GM08714 (cell line): Measurements from ENCODE around the gene PVRIG.
"Not testable (repeated sequence)": the region's sequence is repeated elsewhere in the genome, so short reads cannot be mapped to it uniquely, and the experiment has no call there.

Experiments used
- H3K4me3 ChIP-seq: fragments of 200-500 bp; sonication (Bioruptor generic); 2 replicates; pipeline ENCODE4 v1.5.1; 2014; ENCODE audit warnings: mild to moderate bottlenecking, low read length, inconsistent platforms
- ZNF274 ChIP-seq: IDR thresholded peaks from 2 replicates; pipeline ENCODE4 v1.6.1; 2012; ENCODE audit warnings: mild to moderate bottlenecking, low read depth, low read length

PVRIG gene

GRCh38 chr7:100219801-100220585, at the start of gene PVRIG:
Gene PVRIG (plus strand): TSS chr7:100219949. CDS start chr7:100219971, 22 bp downstream.
- H3K4me3 ChIP-seq, result peak within 1 kb of the TSS; percentile 58; the same call in 1 of the 2 replicates

- no peak for TF ChIP-seq ZNF274
- H3K4me3 ChIP-seq, result no peak overlapping the region
Measured at GRCh38 chr7:100170101-100170897, 49.5 kb upstream of the PVRIG start.

- TF ChIP-seq ZNF274, result no peak
- peak overlapping the region; percentile 7; the same call in 1 of the 2 replicates for H3K4me3 ChIP-seq
Measured at GRCh38 chr7:100171087-100171681, 48.6 kb upstream of the PVRIG start.

- no peak overlapping the region for H3K4me3 ChIP-seq
- TF ChIP-seq ZNF274, result no peak
Measured at GRCh38 chr7:100171840-100172239, 47.9 kb upstream of the PVRIG start.

GRCh38 chr7:100173806-100174495, 45.8 kb upstream of the PVRIG start:
- H3K4me3 ChIP-seq, result no peak overlapping the region
- no peak for TF ChIP-seq ZNF274

- H3K4me3 ChIP-seq, result no peak overlapping the region
- TF ChIP-seq ZNF274, result no peak
Measured at GRCh38 chr7:100174582-100174981, 45.2 kb upstream of the PVRIG start.

- H3K4me3 ChIP-seq, result no peak overlapping the region
- TF ChIP-seq ZNF274, result no peak
Measured at GRCh38 chr7:100175296-100175935, 44.3 kb upstream of the PVRIG start.

GRCh38 chr7:100176096-100177044, 43.4 kb upstream of the PVRIG start:
- H3K4me3 ChIP-seq, result peak overlapping the region; percentile 63

GRCh38 chr7:100177045-100178001, 42.4 kb upstream of the PVRIG start, which contains the start of the genes GPC2 and STAG3:
Gene GPC2 (minus strand): TSS chr7:100177381. CDS start chr7:100177199, 182 bp downstream.
Gene STAG3 (plus strand): TSS chr7:100177918. CDS start chr7:100180557, 2,639 bp downstream.
- H3K4me3 ChIP-seq, result peak within 1 kb of the TSS; percentile 63

More at GRCh38 chr7:100176096-100177044, 43.4 kb upstream of the PVRIG start:
- TF ChIP-seq ZNF274, result no peak

GRCh38 chr7:100180084-100180483, 39.7 kb upstream of the PVRIG start:
- not testable (repeated sequence) for H3K4me3 ChIP-seq

More at GRCh38 chr7:100177045-100178001, 42.4 kb upstream of the PVRIG start, which contains the start of the genes GPC2 and STAG3:
- TF ChIP-seq ZNF274, result no peak

GRCh38 chr7:100182616-100183015, 37.1 kb upstream of the PVRIG start:
- not testable (repeated sequence) for H3K4me3 ChIP-seq

- H3K4me3 ChIP-seq, result not testable (repeated sequence)
Measured at GRCh38 chr7:100183090-100183489, 36.7 kb upstream of the PVRIG start.
